GM20000 (cell line): ENCODE measurements around the gene USP54.

Experiments used
- DNase-seq: peaks from one replicate; pipeline ENCODE4 v3.0.0; 2012; ENCODE audit warnings: low spot score
- TF ChIP-seq, protein P1 (sequence below): IDR thresholded peaks from 2 replicates; pipeline ENCODE4 v1.5.1; 2012; ENCODE audit warnings: mild to moderate bottlenecking, control low read depth; ENCODE audit errors: extremely low read depth, missing control alignments

The USP54 gene

DNA sequence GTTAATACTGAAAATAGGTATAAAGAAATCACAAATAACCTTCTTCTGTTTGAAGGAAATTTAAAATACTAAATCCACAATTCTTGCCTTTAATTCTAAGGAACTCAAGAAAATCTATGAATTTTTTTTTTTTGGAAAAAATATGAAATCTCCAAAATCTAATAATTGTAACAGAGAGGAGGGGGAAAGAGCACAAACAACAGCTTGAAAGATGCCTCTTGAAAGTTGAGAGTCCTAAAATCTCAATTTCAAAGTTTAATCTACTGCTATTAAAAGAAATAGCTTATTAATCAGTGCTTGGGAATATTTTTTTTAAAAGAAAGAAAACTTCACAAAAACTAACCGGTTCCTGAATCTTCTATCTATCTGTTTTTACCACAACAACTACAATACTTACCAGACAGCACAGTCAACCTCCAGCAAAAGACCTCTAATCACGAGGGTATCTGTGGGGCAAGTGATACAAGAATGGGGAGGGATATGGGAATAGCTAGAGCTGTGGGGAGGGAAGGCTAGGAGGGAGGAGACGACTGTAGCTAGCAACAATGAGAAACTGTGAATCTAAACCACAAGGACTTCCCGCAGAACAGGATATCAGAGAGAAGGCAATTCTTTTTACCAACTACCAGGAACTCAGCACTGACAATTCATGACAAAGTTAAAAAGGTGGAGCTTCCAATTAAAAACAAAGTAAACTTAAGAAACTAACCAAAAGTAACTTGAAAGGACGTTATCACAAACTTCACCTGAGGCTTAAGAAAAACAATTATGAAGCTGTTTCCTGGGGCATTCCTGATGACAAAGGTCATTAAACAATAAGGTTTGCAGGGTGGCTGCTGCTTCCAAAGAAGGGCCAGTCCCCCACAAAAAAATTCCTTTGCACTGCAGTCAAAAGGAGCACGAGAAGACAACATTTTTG lies at the start of gene USP54:
TSS of gene USP54 (minus strand) at position 462 of the 919 bp plus-strand sequence. CDS start 15,684 bp downstream, outside the sequence.
- TF ChIP-seq, protein P1, sequence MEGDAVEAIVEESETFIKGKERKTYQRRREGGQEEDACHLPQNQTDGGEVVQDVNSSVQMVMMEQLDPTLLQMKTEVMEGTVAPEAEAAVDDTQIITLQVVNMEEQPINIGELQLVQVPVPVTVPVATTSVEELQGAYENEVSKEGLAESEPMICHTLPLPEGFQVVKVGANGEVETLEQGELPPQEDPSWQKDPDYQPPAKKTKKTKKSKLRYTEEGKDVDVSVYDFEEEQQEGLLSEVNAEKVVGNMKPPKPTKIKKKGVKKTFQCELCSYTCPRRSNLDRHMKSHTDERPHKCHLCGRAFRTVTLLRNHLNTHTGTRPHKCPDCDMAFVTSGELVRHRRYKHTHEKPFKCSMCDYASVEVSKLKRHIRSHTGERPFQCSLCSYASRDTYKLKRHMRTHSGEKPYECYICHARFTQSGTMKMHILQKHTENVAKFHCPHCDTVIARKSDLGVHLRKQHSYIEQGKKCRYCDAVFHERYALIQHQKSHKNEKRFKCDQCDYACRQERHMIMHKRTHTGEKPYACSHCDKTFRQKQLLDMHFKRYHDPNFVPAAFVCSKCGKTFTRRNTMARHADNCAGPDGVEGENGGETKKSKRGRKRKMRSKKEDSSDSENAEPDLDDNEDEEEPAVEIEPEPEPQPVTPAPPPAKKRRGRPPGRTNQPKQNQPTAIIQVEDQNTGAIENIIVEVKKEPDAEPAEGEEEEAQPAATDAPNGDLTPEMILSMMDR: no peak
- peak; percentile 17 for DNase-seq

DNA sequence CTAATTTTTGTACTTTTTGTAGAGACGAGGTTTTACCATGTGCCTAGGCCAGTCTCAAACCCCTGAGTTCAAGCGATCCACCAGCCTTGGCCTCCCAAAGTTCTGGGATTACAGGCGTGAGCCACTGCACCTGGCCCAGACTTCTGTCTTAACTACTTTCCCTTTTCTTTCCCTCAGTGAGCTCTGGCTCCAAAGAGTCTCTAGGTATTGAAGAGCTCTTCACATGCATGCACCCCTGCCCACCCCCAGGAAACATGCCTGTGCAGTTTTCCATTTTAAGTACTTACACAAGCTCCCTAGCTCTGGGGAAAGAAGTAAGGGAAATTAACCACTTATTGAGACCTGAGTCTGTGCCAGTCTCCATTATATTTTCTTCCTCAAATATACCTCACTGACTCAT lies 48.1 kb upstream of the USP54 start:
- no peak for DNase-seq
- TF ChIP-seq, protein P1: no peak

DNA sequence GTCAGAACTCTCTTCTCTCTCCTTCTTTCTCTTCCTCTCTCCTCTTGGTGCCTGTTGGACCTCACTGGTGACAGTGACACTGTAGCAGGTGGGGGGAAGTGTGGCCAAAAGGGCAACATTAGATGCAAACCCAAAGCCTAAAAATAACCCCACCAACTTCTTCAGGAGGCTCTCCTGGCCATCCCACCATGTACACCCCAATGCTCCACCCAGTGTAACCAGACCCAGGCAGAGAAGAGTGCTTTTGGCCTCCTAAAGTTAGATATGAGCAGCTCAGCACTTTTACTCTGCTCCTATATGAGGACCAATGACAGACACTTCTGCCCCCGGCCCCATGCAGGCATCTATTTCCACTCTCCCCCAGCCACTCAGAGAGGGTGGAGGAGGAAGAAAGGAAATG lies 44.6 kb upstream of the USP54 start:
- peak; percentile 6 for DNase-seq
- TF ChIP-seq, protein P1: no peak

DNA sequence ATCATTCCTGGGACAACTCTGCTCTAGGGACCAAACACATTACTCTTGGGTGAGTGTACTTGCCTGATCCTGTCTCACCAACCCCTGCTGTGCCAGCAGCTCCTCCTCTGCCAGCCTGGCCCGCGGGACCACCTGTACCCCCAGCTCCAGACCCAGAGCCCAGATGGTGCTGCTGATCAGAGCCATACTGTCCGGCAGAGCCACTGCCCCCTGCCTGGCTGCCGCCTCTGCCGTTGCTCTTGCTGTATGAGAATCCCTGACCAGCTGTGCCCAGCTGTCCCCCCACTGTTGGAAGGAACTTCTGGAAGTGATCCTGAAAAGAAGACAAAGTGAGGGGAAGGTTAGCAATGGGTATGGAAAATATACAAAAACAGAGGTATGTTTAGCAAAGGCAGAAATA lies 43.3 kb upstream of the USP54 start:
- TF ChIP-seq, protein P1: no peak
- DNase-seq: peak; percentile 0

DNA sequence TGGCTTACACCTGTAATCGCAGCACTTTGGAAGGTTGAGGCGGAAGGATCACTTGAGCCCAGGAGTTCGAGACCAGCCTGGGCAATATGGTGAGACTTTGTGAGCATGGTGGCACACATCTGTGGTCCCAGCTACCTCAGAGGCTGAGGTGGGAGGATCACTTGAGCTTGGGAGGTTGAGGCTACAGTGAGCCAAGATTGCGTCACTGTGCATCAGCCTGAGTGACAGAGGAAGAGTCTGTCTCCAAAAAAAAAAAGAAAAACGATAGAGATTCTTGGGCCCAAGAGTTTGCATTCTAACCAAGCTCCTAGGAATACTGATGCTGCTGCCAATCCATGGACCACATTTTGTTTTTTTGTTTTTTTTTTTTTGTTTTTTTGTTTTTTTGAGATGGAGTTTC lies 38.0 kb upstream of the USP54 start:
- TF ChIP-seq, protein P1: no peak
- DNase-seq: no peak

- DNase-seq: no peak
- TF ChIP-seq, protein P1: no peak
Observed at GRCh38 chr10:73628405-73628804, 37.3 kb upstream of the USP54 start.

DNA sequence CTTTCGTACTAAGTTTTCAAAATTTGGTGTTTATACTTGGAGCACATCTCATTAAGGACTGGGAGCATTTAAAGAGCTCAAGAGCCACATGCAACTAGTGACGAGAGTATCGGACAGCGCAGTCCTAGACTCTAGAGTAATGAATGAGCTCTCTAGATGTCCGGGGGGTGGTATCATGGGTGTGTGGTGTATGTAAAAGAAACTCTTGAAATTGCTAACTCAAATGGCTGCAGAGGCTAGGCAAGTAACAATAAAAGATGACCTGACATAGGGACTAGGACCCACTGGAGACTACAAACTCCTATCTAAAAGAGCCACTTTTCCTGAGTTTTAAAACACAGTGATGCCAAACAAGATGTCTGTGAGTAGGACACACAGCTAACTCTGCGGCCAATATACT lies 36.2 kb upstream of the USP54 start:
- DNase-seq: peak; percentile 1
- TF ChIP-seq, protein P1: no peak
